Suprapubic skin (tissue), 4 donors: Measurements from ENCODE around the gene MAGEA2B. TPM values are rescaled to one million over a fixed set of nuclear protein-coding genes. Genes with fewer than 3 reads are reported as not detected.
"Not testable (repeated sequence)": the region's sequence is repeated elsewhere in the genome, so short reads cannot be mapped to it uniquely, and the experiment has no call there.

Experiments used
- DNase-seq, 2 donors: peaks; one replicate each; pipeline ENCODE4 v3.0.0-alpha.2; 2019; ENCODE audit warnings: low spot score in 2 of 2
- H3K27ac ChIP-seq: fragments of 200-600 bp; sonication (generic); one replicate; pipeline ENCODE4 v1.5.1; 2019
- H3K27me3 ChIP-seq: fragments of 200-600 bp; sonication (generic); one replicate; pipeline ENCODE4 v1.5.1; 2019
- H3K36me3 ChIP-seq: fragments of 200-600 bp; sonication (generic); one replicate; pipeline ENCODE4 v1.5.1; 2019
- H3K4me1 ChIP-seq: fragments of 200-600 bp; sonication (generic); one replicate; pipeline ENCODE4 v1.5.1; 2019
- H3K4me3 ChIP-seq: fragments of 200-600 bp; sonication (generic); one replicate; pipeline ENCODE4 v1.5.1; 2019; ENCODE audit warnings: mild to moderate bottlenecking
- H3K9me3 ChIP-seq: fragments of 200-600 bp; sonication (generic); one replicate; pipeline ENCODE4 v1.5.1; 2019
- EP300 ChIP-seq: sonication (generic); formaldehyde crosslinking; IDR thresholded peaks from one replicate; pipeline ENCODE4 v1.6.1; 2017; ENCODE audit warnings: antibody characterized with exemption
- POLR2A ChIP-seq, 2 donors: fragments of 450-650 bp; IDR thresholded peaks; one replicate each; pipeline ENCODE4 v1.6.1; 2017; ENCODE audit warnings: antibody characterized with exemption in 2 of 2, mild to moderate bottlenecking in 2 of 2, moderate library complexity in 2 of 2
- POLR2AphosphoS5 ChIP-seq, 3 donors: sonication (generic); formaldehyde crosslinking; IDR thresholded peaks; one replicate each; pipeline ENCODE4 v1.6.1; 2017; ENCODE audit warnings: antibody characterized with exemption in 3 of 3
- WGBS: methylation state at CpG from one replicate; pipeline ENCODE4 v1.1.5; 2018; 5-methylcytosine and 5-hydroxymethylcytosine counted together
- total RNA-seq, 4 donors: library from RNA; depleted of rRNA; stranded (reverse); fragments of >200 nt; gene quantifications; one replicate each; pipeline ENCODE4 v1.1.0, GENCODE V29; 2016
- TF ChIP-seq, protein P1 (sequence below), 2 donors: fragments of 200-600 bp in 1 of 2; fragments of 450-650 bp in 1 of 2; sonication (generic) in 1 of 2; IDR thresholded peaks; one replicate each; pipeline ENCODE4 v1.5.1; 2016 to 2019; ENCODE audit warnings: antibody characterized with exemption in 2 of 2, mild to moderate bottlenecking in 1 of 2, moderate library complexity in 1 of 2

MAGEA2B gene
- total RNA-seq, 4 donors from 2014 or later: not detected

DNA sequence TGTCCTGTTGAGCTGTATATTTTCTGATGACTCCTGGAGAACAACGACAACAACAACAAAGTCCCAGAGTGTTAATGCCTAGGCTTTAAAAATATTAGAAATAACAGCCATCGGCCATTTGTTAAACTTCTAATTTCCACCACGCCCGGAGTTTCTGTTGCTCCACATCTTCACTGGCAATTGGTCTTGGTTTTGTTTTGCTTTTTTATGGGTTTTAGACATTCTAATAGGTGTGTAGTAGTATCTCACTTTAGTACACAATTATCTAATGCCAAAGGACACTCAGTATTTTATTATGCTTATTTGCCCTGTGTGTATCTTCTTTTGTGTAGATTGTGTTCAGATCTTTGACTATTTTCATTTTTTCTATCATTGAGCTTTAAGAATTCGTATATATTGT, 24.1 kb downstream of the MAGEA2B start:
- H3K27ac ChIP-seq: no peak overlapping the region
- DNase-seq: no peak
- no peaks in the 10 kb centered on the region for H3K27me3 ChIP-seq
- no peak for TF ChIP-seq EP300
- TF ChIP-seq POLR2AphosphoS5 (IDR thresholded peaks at IDR 0.05): no peak
- TF ChIP-seq, protein P1, sequence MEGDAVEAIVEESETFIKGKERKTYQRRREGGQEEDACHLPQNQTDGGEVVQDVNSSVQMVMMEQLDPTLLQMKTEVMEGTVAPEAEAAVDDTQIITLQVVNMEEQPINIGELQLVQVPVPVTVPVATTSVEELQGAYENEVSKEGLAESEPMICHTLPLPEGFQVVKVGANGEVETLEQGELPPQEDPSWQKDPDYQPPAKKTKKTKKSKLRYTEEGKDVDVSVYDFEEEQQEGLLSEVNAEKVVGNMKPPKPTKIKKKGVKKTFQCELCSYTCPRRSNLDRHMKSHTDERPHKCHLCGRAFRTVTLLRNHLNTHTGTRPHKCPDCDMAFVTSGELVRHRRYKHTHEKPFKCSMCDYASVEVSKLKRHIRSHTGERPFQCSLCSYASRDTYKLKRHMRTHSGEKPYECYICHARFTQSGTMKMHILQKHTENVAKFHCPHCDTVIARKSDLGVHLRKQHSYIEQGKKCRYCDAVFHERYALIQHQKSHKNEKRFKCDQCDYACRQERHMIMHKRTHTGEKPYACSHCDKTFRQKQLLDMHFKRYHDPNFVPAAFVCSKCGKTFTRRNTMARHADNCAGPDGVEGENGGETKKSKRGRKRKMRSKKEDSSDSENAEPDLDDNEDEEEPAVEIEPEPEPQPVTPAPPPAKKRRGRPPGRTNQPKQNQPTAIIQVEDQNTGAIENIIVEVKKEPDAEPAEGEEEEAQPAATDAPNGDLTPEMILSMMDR (IDR thresholded peaks at IDR 0.05): no peak
- no peak for TF ChIP-seq POLR2A (IDR thresholded peaks at IDR 0.05)
- H3K4me1 ChIP-seq: no peaks in the 10 kb centered on the region
- WGBS: 84% methylated on average over 5 of the region's 5 CpGs
- H3K36me3 ChIP-seq: no peaks in the 10 kb centered on the region
- H3K4me3 ChIP-seq: no peak overlapping the region
- H3K9me3 ChIP-seq: no peaks in the 10 kb centered on the region

DNA sequence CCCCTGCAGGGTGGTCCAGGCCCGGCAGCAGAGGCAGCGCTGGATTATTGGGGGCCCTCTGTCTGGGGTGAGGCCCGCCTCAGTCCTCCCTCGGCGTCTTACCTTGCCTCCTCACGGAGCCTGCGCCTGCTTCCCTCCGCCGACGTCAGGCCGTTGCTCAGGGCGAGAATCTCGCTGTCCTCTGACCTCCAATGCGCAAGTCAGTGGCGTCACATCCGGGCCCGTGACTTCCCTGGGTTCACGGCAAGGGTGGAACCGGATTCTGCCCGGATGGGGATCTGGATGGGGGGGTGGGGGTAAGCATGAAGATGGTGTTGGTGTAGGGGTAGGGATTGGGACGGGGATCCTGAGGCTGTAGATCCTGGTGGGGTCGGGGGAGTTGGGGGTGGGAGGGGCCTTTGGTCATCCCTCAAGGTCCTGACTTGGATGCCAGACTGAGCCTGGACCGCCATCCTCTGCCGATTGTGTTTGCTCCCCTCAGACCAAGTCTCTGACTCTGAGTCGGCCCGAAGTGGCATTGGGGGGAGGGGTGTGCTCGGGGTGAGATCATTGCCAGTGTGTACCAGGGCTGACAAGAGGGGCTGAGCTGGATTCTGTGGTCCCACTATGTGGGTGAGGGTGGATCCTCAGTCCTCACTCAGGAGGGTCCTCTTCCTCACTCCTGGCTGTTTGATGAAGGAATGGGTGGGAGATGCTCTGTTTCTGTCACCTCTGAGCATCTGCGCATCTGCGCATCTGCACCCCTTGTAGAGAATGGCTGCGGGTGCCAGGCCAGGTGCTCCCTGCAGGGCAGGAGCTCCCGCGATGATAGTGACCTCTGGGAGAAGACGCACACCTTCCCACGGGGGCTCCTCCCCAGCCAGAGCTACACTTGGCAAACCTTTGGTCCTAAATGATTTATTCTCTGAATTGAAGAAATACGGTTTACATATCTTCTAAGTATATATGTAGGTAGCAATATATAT, 39.5 kb downstream of the MAGEA2B start, which contains the start of gene MAGEA2:
Gene MAGEA2, minus strand, starts transcription at position 157 of the 965 bp plus-strand sequence. CDS start 2,479 bp downstream, outside the sequence.
- H3K27me3 ChIP-seq, H3K36me3 ChIP-seq, H3K9me3 ChIP-seq, H3K27ac ChIP-seq, H3K4me3 ChIP-seq, H3K4me1 ChIP-seq, DNase-seq: not testable (repeated sequence)
- WGBS: no CpG with 5 or more reads among the region's 35 CpGs

DNA sequence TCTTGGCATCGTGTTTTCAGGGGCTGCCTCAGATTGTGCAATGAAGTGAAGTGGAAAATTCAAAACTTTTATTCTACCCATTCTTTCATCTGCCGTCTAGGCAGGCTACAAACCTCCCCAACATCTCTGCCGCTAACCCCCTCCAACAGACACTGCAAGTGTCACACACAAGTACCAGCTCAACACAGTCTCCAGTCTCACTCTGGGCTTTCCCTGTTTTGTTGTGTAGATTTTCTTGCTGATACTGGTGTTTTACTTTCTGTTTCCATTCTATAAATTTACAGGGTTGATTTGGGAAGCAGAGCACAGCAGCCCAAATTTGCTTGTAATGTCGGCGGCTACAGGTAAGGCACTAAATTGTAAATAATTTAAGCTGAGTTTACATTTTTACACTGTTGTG, 40.4 kb downstream of the MAGEA2B start:
- no CpG with 5 or more reads among the region's 5 CpGs for WGBS

DNA sequence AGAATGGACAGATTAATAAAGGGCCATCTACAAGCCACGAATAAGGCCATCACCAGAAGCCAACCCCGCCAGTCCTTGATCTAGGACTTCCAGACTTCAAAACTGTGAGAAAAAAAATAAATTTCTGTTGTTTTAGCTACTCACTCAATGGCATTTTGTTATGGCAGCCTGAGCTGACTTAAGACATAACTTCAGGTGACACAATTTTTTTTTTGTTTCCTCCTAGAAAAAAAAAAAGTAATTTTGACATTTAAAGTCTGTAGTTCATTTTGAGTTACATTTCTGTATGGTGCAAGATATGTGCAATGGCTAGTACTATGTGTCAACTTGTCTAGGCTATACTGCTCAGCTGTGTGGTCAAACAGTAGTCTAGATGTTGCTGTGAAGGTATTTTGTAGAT, 44.5 kb downstream of the MAGEA2B start, which contains the start of gene CSAG3:
Gene CSAG3, plus strand, starts transcription at position 301 of the 400 bp plus-strand sequence.
- not testable (repeated sequence) for DNase-seq, H3K9me3 ChIP-seq, H3K4me3 ChIP-seq, H3K27me3 ChIP-seq, H3K36me3 ChIP-seq, H3K4me1 ChIP-seq, H3K27ac ChIP-seq
- no CpG with 5 or more reads among the region's 2 CpGs for WGBS

More for the DNA sequence above, 40.4 kb downstream of the MAGEA2B start:
- H3K27ac ChIP-seq, H3K9me3 ChIP-seq, H3K4me1 ChIP-seq, H3K36me3 ChIP-seq, DNase-seq, H3K4me3 ChIP-seq, H3K27me3 ChIP-seq: not testable (repeated sequence)

DNA sequence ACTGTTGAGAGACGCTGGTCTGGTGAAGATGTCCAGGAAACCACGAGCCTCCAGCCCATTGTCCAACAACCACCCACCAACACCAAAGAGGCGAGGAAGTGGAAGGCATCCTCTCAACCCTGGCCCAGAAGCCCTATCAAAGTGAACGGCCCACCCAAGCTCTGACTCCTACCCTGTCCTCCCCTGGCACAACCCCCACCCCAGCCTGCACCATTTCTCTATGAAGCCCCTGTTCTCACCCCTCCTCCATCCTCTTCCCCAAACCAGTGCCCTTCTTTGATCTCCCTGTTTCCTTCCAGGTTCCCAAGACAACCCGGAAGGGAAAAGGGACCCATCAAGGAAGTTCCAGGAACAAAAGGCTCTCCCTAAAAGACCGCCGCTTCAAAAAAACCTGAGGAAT, 45.1 kb downstream of the MAGEA2B start:
- H3K9me3 ChIP-seq, H3K27me3 ChIP-seq, DNase-seq, H3K4me1 ChIP-seq, H3K27ac ChIP-seq, H3K4me3 ChIP-seq, H3K36me3 ChIP-seq: not testable (repeated sequence)
- 58% methylated on average over 5 of the region's 7 CpGs for WGBS

DNA sequence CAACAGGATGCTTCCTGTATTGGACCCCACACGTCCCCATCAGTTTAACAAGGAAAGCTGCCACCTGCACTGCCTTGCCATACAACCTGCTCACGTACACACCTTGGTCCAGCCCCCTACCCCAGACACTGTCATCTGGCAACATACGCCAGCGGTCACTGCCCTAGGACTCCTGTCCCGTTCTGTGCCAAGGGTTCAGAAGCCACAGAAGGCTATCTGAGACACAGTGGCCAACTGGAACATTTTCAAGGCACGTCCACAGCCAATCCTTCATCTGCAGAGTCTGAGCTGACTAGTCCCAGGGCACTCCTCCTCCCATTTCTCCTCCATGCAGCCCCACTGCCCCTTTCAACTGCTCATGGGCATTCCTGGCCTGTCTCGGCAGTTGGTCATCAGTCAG, 47.2 kb downstream of the MAGEA2B start:
- H3K27me3 ChIP-seq, H3K9me3 ChIP-seq, DNase-seq, H3K27ac ChIP-seq, H3K36me3 ChIP-seq, H3K4me1 ChIP-seq, H3K4me3 ChIP-seq: not testable (repeated sequence)
- no CpG with 5 or more reads among the region's 7 CpGs for WGBS

DNA sequence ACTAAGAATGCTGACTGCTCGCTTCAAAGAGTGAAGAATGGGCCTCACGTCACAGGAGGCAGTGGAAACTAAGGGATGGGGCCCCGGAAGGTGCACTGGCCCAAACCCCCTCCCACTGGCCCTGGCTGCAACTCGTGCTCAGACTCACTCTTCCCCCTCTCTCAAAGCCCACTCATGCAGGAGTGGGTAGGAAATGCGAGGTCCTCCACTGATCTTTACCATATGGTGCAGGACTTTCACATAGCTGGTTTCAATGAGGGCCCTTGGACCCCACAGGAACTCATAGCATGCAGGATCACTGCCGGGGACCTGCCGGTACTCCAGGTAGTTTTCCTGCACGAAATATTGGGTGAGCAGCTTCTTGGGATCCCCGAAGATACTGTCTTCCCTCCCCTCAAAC, 52.1 kb downstream of the MAGEA2B start:
- H3K27ac ChIP-seq, H3K4me1 ChIP-seq, H3K9me3 ChIP-seq, H3K4me3 ChIP-seq, H3K27me3 ChIP-seq, H3K36me3 ChIP-seq, DNase-seq: not testable (repeated sequence)
- 78% methylated on average over 8 of the region's 9 CpGs for WGBS

Other genes with a start within 250 kb of the MAGEA2B start
- gene GABRQ, start 76.7 kb upstream of the MAGEA2B start, total RNA-seq: under 1 TPM in 3 of 4 donors, not detected in 1; 0.10 to 0.45 (median 0.34) TPM
- gene MAGEA3, start 15.8 kb upstream of the MAGEA2B start, total RNA-seq: not detected
- gene CSAG2, start 5.4 kb upstream of the MAGEA2B start, total RNA-seq: not detected
- gene CSAG1, start 19.1 kb downstream of the MAGEA2B start, total RNA-seq: not detected
- not detected for gene MAGEA12, start 19.1 kb downstream of the MAGEA2B start, total RNA-seq
- not detected for gene MAGEA2, start 39.2 kb downstream of the MAGEA2B start, total RNA-seq
- not detected for gene CSAG3, start 44.6 kb downstream of the MAGEA2B start, total RNA-seq
- not detected for gene MAGEA6, start 55.1 kb downstream of the MAGEA2B start, total RNA-seq
- gene CETN2, start 116.1 kb downstream of the MAGEA2B start, total RNA-seq: 10 to 100 TPM in 3 of 4 donors, 1 to 10 TPM in 1; 8.9 to 24.1 (median 18.7) TPM
- 10 to 100 TPM; 11.8 to 34.1 (median 22.4) TPM for gene NSDHL, start 116.4 kb downstream of the MAGEA2B start, total RNA-seq
- 10 to 100 TPM; 50.1 to 81.3 (median 66.1) TPM for gene ZNF185, start 183.4 kb downstream of the MAGEA2B start, total RNA-seq